NCI-H748 treated with DMSO at 0.1 percent for 48 hours (cell line): ENCODE measurements around the gene FBXW7.

Source experiments
- DNase-seq: peaks from one replicate; lab custom pipeline; 2025; lab: John Stamatoyannopoulos, UW

Gene FBXW7

DNA sequence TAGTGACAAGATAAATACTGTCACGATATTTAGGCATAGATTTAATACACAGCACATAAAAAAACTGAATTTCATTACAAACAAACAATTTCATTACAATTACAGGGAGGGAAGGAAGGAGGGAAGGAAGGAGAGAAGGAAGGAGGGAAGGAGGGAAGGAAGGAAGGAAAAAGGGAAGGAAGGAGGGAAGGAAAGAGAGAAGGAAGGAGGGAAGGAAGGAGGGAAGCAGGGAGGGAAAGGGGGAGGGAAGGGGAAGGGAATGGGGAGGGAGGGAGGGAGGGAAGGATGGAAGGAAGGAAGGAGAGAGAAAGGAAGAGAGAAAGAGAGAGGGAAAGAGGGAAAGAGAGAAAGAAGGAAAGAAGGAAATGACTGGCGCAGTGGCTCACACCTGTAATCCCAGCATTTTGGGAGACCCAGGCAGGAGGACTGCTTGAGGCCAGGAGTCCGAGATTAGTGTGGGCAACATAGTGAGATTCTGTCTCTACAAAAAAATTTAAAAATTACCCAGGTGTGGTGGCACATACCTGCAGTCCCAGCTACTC is 64.6 kb downstream of the FBXW7 start:
- no peak for DNase-seq

DNA sequence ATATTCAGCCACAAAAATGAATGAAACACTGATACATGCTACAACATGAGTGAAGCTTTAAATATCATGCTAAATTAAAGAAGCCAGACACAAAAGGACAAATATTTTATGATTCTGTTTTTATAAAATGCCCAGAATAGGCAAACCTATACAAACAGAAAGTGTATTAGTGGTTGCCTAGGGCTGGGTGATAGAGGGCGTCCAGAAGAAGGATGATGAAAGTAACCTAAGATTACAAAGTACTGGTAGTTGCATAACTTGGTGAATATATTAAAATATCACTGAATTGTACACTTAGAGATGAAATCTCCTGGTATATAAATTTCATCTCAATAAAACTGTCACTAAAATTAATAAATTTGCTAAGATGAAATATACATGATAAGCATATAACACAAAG is 67.5 kb downstream of the FBXW7 start:
- no peak for DNase-seq

DNA sequence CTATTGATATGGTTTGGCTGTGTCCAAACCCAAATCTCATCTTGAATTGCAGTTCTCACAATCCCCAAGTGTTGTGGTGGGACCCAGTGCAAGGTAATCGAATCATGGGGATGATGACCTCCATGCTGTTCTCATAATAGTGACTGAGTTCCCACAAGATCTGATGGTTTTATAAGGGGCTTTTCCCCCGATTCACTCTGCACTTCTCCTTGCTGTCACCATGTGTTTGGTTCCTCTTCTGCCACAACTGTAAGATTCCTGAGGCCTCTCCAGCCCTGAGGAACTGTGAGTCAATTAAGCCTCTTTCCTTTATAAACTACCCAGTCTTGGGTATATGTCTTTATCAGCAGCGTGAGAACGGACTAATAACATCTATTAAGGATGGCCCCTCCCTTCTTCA is 68.8 kb downstream of the FBXW7 start:
- no peak for DNase-seq

DNA sequence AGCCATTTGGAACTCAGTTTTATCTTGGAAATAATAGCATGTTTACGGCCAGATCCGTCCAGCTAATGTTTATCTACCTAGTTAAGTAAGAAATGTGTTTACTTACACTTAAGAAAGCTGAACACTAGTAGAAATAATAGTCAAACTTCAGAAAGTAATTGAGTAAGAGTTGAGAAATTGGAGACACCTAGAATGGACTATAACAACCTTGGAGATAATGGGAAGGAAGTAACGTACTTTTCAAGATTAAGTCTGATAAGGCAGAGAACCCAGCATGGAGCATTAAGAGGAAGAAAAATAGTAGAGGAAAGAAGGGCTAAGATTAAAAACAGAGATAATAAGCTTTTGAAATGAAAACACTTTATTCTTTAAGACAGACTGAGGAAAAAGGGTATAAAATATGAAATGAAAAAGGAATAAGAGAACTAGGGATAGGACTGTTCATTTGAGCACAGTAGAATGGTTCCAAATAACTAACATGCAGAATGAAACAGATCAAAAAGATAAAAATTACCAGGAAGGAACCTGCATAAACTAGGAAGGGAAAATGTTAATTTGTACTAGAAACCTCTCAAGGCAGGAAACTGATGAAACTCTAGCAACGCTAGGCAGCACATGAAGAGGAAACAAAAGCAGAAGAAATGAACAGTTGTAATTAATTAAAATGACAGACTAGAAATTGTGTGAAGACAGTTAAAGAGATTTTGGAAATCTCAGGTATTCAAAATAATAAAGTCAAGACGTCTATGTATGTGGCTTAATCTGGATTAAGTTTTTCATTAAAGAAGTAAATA is 71.7 kb downstream of the FBXW7 start:
- DNase-seq: no peak

DNA sequence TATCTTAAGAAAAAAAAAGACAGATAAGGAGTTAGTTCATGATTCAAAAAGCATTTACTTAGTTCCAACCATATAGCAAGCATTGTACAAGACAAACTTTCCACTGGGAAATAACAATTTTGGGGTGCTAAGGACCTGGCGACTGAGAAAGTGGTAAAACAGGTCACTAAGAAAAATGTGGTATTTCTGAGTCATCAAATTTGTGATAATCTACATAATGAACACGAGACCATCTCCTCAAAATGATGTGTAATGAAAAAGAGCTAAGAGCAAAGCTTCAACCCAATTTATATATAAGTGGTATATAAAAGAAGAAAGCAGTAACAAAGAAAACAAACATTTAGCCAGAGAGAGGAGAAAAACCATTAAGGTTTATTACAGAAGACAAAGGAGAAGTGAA is 72.3 kb downstream of the FBXW7 start:
- DNase-seq: no peak

DNA sequence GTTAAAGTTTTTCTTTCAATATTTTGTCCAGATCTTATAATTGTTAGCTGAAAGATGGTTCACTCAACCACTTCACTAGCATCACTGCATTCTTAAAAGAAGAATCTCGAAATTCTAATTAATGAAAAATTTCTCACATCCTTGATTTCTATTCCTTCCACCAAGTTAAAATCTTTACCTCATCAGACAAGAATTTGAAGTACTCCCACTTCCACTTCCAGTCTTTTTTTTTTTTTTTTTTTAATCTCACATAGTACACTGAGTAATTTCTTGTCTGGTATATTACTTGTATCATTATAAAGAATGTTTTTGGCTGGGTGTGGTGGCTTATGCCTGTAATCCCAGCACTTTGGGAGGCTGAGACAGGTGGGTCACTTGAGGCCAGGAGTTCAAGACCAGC is 73.2 kb downstream of the FBXW7 start:
- DNase-seq: no peak

DNA sequence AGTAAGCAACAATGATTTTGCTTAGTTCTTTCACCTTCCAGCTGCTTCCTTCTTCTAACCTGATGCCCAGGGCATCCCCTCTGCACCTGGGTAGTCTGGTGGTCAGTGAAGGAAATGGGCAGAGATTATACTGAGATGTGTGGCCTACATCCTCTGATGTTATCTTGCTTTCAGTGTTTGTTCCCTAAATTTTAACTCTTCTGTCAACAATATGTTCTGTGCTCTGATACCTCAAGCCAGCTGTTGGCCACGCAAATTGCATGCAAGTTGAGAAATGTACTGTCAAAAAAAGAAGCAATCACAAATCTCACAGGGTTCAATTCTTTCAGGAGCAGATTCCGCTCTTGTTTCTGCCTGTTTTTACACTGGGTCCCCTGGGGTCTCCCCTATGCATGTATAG is 73.8 kb downstream of the FBXW7 start:
- DNase-seq: no peak

DNA sequence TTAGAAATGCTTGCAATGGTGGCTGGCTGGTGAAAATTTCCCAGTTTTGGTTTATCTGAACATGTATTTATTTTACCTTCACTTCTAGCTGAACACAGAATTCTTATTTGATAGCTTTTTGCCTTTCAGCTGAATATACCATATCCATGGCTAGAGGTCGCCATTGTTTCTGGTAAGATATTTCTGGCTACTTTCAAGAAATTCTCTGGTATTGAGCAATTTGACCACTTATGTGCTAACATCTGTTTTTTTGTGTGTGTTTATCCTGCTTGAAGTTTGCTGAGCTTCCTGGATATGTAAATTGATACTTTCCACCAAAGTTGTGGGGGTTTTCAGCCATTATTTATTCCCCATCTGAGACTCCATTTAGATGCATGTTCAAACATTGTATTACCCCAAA is 75.4 kb downstream of the FBXW7 start:
- DNase-seq: no peak

DNA sequence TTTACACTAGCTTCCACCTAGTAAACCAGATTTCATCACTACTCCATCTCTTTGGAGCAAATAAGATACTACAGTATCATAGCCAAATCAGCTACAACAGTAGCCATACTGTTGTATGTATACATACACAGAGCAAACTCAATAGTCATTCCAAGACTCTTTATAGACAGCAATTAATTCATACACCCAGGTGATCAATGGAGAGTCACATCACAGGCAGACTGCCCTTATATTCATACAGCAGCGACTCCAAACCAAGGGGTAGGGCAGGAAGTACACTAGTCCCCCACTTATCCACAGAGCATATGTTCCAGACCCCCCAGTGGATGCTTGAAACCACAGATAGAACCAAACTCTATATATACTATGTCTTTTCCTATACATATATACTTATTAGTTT is 76.6 kb downstream of the FBXW7 start:
- DNase-seq: no peak

DNA sequence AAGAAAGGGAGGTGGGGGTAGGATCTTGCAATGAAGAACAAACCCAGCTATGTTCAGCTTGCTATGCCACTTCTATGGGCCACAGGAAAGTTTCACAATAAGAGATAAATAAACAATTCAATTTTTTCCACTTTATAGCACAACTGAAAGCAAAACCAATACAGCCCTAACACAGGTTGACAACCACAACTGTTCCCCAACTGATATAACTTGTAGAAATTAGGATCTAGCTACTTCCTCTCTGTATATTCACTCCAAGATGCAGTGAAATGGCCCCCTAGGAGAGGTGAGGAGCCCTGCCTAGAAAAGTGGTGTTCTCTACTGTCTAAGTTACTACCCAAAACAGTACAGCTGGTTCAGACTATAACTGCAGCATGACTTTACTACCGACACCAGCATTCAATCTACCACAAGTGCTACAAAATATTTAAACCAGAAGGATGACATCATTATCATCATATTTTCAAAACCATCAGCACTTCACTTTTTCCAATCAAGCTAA is 77.0 kb downstream of the FBXW7 start:
- DNase-seq: no peak

DNA sequence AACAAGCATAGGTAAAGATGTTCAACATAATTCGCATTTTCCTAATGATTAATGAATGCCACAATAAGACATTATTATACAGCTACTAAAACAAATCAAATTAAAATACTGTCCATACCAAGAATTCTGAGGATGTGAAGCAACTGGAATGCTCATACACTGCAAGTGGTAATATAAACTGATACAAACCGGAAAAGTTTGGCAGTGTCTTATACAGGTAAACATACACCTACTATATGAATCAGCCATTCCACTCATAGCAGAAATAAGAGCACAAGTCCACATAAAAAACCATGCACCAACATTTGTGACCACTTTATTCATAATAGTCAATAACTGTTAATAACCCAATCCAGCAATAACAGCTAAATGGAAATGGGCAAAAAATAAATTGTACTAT is 79.3 kb downstream of the FBXW7 start:
- DNase-seq: no peak

DNA sequence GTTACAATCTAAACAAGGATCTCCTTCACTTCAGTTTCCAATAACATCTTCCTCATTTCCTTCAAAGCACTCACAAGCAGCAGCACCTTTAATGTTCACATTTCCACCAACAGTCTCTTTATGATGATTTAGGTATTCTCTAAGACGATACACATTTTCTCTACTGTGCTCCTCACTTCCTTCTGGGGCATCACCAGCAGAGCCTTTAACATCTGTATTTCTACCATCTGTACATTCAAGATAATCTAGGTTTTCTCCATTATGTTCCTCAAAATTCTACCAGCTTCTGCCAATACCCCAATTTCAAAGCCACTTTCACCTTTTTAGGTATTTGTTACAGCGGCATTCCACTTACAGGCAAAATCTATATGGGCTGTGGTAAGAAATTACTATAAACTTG is 80.6 kb downstream of the FBXW7 start:
- DNase-seq: no peak

DNA sequence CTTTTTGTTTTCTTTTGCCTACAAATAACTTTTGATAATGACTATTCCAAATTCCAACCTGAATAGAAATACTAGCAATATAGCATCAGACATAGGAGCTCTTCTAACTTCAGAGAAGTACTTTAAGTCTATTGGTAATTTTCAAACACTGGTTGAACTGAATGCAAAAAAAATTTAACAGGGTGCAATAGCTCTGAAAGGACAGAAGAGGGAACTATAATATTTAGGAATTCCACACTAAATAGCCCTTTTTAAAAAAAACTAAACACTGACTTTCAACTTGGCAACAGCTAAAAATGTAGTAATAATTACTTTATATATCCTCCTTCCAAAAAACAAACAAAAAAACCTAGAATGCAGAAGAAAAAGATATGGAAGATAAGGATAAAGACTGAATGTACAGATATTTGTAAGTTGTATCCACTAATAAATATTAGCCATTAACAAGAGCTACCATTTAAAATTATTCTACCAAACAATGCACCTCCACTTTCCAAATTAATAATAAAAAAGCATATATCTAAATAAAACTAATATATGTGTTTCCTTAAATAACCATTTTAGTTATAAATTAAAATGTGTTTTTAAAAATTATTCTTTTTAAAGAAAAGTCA is 81.4 kb downstream of the FBXW7 start:
- DNase-seq: peak; percentile 4

DNA sequence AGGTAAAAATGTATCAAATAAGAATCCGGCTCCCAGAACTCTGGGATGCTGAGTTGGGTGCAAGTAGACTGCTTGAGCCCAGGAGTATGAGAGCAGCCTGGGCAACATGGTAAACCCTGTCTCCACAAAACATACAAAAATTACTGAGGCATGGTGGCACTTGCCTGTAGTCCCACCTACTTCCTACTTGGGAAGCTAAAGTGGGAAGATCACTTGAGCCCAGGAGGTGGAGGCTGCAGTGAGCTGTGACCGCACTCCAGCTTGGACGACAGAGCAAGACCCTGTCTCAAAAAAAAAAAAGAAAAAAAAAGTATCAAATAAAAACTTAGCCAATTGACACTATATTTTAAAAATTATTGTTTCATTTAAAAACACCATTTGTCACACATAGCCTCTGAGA is 84.4 kb downstream of the FBXW7 start:
- no peak for DNase-seq

DNA sequence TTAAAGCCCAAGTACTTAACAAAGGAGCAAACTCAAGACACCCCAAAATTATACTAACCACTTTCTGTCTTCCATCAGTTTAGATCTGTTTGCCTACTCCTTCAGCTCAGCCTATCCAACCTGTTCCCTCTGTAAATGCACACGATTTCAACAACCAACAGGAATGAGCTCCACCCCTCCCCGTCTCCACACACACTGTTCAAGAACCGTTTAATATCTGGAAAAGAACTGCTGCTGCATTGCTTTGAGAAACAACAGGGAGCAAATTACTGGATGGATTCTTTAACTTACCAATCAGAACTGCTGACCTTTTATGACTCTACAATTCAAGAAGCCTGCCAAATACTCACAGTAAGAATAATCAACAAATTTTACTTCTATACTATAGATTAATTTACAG is 87.0 kb downstream of the FBXW7 start:
- DNase-seq: no peak

DNA sequence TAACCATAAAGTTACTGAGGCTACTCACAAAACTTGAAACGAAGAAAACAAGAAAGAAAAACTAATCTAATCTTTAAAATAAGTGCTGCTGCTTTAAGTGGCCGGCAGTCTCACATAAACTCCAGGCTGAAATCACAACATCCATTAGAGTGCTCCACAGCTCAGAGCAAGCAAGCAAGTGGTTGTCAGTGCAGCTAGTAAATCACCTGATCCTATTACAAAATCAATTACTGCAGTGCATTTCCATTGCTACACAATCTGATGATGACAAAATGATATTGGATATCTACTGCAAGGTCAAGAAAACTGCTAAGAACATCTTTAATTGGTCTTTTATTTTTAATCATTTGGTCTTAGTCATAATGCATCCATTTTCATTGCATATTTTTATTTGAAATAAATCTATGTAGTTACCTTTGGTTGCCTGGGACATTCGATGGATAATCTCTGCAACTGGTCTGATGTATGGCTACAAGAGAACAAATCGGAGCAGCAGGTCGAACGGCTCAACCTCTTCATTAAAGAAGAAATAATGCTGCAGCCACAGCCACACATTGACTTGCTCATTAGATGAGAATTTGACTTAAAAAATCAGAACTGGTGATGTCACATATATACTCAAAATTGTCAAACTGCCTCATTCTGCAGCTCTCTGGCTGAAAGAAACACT is 87.7 kb downstream of the FBXW7 start:
- no peak for DNase-seq

DNA sequence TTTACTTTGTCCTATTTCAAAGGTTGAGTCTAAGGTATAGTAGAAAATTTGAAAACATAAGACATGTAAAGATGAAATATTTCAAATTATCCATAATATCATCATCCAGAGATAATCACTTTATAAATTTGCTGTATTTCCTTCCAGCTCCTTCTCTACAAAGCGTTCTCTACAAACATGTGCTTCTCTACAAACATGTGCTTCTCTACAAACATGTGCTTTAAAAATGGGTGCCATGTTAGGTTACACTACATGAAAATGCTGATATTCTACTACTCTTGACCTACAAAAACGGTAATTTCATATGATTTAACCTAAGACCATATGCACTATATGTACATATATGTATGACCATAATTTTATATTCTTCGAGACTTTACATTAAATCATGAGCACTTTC is 92.0 kb downstream of the FBXW7 start:
- no peak for DNase-seq

DNA sequence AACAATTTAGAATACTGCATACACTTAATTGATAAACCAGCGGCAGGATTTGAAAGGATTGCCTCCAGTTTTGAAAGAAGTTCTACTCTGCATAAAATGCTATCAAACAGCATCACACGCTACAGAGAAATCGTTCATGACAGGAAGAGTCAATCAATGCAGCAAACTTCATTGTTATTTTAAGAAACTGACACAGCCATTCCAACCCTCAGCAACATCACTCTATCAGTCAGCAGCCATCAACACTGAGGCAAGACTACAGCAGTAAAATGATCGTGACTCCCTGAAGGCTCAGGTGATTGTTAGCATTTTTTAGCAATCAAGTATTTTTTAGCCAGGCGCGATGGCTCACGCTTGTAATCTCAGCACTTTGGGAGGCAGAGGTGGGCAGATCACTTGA is 98.3 kb downstream of the FBXW7 start:
- no peak for DNase-seq

DNA sequence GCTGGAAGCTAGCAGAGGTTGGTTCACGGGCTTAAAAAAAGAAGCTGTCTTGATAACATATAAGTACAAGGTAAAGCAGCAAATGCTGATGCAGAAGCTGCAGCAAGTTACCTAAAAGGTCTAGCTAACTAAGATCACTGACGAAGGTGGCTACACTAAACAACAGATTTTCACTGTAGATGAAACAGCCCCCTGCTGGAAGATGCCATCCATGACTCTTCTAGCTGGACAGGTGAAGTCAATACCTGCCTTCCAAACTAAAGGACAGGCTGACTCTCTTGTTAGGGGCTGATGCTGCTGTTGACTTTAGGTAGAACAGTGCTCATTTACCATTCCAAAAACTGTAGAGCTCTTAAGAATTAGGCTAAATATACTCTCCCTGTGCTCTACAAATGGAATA is 99.5 kb downstream of the FBXW7 start:
- no peak for DNase-seq

DNA sequence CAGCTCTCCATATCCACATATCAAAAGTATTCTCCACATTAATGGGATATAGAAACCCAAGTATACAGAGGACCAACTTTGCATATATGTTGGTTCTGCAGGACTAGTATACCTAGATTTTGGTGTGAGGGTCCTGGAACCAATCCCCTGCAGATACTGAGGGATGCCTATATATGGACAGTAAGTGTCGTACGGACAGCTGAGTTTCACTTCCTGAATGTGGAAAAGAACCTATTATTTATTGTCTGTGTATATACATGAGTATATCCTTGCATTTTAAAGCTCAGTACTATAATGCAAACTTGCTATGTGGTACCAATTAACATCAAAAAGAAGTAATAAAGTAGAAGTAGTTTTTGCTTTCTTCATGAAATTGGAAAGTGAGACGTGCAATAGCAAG is 101.9 kb downstream of the FBXW7 start:
- DNase-seq: no peak

DNA sequence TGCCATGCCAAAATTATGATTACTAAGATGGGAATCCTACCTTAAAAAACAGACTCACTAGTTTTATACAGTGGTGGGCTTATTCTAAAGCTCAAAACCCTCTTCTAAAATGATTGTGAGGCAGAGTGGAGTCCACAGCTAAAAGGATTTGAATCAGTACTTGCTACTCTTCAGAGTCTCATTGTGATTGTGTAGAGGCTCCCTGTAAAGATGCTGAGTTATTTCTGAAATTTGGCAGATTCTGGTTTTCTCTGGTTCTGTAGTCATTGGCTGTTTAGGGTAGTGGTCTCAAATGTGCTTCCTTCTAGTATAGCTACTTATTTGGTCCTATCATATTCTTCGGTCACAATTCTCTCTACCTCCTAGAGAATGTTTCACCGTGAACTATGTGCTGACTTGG is 104.1 kb downstream of the FBXW7 start:
- DNase-seq: no peak

DNA sequence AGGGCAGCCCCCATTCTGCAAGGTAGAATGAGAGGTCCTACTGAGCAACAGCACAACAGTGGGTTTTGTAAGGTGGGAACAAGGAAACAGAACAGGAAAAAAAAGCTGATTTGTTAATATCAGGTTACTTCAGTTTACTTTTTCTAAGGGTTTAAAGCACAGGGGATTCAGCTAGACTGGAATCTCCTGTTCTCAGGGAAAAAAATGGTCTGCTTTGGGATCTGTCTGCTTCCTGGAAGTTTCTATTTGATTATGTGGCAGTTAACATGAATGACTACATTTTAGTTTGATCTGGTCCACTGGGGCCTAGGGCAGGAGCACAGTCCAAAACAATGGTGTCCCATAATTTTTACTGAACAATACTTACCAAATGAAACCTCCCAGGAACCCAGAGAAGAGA is 104.6 kb downstream of the FBXW7 start:
- DNase-seq: no peak

DNA sequence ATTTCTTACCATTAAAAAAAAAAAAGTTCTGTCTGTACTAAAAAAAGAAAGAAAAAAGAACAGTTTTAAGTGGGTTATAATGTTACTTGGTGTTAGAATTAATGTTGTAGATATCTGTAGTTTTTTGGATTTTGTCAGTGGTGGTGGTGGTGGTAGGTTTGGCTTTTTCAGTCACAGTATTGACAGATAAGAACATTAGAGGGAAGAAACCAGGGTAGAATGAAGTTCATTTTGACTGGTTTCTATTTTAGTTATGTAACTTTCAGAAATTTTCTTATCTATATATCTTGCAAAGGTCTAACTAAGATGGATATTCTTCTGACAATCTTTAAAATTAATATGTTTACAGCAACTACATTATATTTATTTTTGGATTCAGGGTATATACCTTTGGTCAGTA is 105.4 kb downstream of the FBXW7 start:
- DNase-seq: no peak
